Measurements from ENCODE around the gene PCP4. TPM values are rescaled to one million over a fixed set of nuclear protein-coding genes. Genes with fewer than 3 reads are reported as not detected.

Gene PCP4
- polyA plus RNA-seq, 2 of the 4 experiments (the other 2 are of a cell fraction), result not detected

DNA sequence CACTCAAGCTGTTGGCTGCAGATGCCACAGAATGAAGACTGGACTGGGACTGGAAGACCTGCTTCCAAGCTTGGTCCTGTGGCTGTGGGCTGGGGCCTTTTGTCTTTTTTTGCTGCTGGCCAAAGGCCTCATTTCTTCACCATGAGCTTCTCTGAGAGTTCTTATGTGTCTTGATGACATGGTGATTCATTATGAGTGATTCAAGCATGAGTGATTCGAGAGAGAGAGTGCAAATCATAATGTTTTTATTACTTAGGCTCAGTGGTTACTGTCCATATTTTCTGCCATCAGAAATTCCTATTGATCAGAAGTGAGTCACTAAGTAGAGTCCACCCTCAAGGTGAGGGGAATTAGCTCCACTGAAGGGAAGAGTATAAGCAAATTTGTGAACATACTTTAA is 94.0 kb downstream of the PCP4 start:
- no peak for DNase-seq (ENCODE audit: low read depth in 1 of 2, low spot score in 1 of 2)
- TF ChIP-seq EHF (CRISPR knock-in tag; IDR thresholded peaks at IDR 0.05), result no peak
- TF ChIP-seq, protein P1, sequence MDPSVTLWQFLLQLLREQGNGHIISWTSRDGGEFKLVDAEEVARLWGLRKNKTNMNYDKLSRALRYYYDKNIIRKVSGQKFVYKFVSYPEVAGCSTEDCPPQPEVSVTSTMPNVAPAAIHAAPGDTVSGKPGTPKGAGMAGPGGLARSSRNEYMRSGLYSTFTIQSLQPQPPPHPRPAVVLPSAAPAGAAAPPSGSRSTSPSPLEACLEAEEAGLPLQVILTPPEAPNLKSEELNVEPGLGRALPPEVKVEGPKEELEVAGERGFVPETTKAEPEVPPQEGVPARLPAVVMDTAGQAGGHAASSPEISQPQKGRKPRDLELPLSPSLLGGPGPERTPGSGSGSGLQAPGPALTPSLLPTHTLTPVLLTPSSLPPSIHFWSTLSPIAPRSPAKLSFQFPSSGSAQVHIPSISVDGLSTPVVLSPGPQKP (IDR thresholded peaks at IDR 0.05; ENCODE audit: low read depth, low read length), result no peak
- TF ChIP-seq JUNB (IDR thresholded peaks at IDR 0.05), result no peak
- no peak for TF ChIP-seq ZSCAN20 (CRISPR knock-in tag; IDR thresholded peaks at IDR 0.05)
- no peak for TF ChIP-seq FOSB (CRISPR knock-in tag; IDR thresholded peaks at IDR 0.05)
- no peak for TF ChIP-seq CBX2 (IDR thresholded peaks at IDR 0.05; ENCODE audit: borderline replicate concordance, low read depth)
- no peak for TF ChIP-seq EP300 (IDR thresholded peaks at IDR 0.05)
- TF ChIP-seq RFX5 (IDR thresholded peaks at IDR 0.05), result no peak
- no peak for TF ChIP-seq TP53 (CRISPR knock-in tag; IDR thresholded peaks at IDR 0.05)
- TF ChIP-seq CHD2 (IDR thresholded peaks at IDR 0.05; ENCODE audit: low read length, partially characterized antibody), result no peak
- TF ChIP-seq SMC3 (IDR thresholded peaks at IDR 0.05), result no peak
- no peak for TF ChIP-seq SREBF2 (IDR thresholded peaks at IDR 0.05)
- no peak for TF ChIP-seq KDM1A (IDR thresholded peaks at IDR 0.05; ENCODE audit: low read depth)
- CTCF ChIA-PET, result interaction anchor here (0.6 kb wide), 1 partner anchor 270 kb away, joined by 3 read pairs; no protein-coding TSS in a partner anchor

DNA sequence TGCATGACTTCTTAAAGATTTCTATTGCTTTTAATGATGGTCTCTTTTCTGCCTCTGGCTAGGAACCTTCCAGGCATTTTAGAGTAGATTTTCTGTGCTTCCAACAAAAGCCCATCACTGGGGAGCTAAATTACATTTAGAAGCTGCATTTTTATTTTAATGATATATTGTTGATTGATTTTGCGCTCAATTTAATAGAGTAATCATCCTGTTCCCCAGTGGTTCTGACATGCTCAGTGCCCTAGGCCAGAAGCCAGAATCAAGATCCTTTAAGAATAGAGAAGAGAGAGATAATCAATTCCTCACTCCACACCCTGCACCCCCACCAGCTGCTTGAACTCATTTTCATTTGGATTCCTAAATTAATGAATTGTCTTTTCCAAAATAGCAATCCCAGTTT is 97.8 kb downstream of the PCP4 start:
- WGBS (ENCODE audit: missing lambda C conversion rate), result 0% methylated on average over 1 of the region's 1 CpG
- no peak for TF ChIP-seq GATA3 (IDR thresholded peaks at IDR 0.05; ENCODE audit: borderline replicate concordance)
- TF ChIP-seq RARB (CRISPR knock-in tag; IDR thresholded peaks at IDR 0.05), result no peak
- TF ChIP-seq JUNB (IDR thresholded peaks at IDR 0.05), result no peak
- TF ChIP-seq, protein P1 (IDR thresholded peaks at IDR 0.05; ENCODE audit: low read depth, low read length), result no peak
- TF ChIP-seq, protein P2, sequence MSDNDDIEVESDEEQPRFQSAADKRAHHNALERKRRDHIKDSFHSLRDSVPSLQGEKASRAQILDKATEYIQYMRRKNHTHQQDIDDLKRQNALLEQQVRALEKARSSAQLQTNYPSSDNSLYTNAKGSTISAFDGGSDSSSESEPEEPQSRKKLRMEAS (IDR thresholded peaks at IDR 0.05), result no peak
- no peak for TF ChIP-seq TFCP2L1 (CRISPR knock-in tag; IDR thresholded peaks at IDR 0.05)
- no peak for TF ChIP-seq POLR2A (IDR thresholded peaks at IDR 0.05; ENCODE audit: low read length)
- TF ChIP-seq HOXB13 (CRISPR knock-in tag; IDR thresholded peaks at IDR 0.05; ENCODE audit: low read depth), result no peak
- TF ChIP-seq RFX5 (IDR thresholded peaks at IDR 0.05), result no peak
- TF ChIP-seq HOXB5 (CRISPR knock-in tag; IDR thresholded peaks at IDR 0.05), result no peak
- no peak overlapping the region for H3K4me2 ChIP-seq
- no peak overlapping the region for H3K4me3 ChIP-seq
- no peak for ATAC-seq
- DNase-seq (ENCODE audit: low read depth in 1 of 2, low spot score in 1 of 2), result no peak
- ChIA-PET POLR2A (no interaction called here), CTCF (no interaction called here)
- H3K9me3 ChIP-seq, result no peaks in the 10 kb centered on the region; the same call in 2 of the 3 replicates
- no peaks in the 10 kb centered on the region for H3K4me1 ChIP-seq
- no peak overlapping the region for H3K27ac ChIP-seq
- FAIRE-seq, result no peak

More for the DNA sequence above, 94.0 kb downstream of the PCP4 start:
- ATAC-seq, result no peak
- WGBS (ENCODE audit: missing lambda C conversion rate), result 0% methylated on average over 1 of the region's 1 CpG
- POLR2A ChIA-PET, result no interaction called here
- Histone ChIP-seq H3K9me3 (no peaks in the 10 kb centered on the region; the same call in 2 of the 3 replicates), H3K4me1 (no peaks in the 10 kb centered on the region), H3K27ac (no peak overlapping the region), H3K4me3 (no peak overlapping the region), H3K4me2 (no peak overlapping the region)
- FAIRE-seq, result no peak

DNA sequence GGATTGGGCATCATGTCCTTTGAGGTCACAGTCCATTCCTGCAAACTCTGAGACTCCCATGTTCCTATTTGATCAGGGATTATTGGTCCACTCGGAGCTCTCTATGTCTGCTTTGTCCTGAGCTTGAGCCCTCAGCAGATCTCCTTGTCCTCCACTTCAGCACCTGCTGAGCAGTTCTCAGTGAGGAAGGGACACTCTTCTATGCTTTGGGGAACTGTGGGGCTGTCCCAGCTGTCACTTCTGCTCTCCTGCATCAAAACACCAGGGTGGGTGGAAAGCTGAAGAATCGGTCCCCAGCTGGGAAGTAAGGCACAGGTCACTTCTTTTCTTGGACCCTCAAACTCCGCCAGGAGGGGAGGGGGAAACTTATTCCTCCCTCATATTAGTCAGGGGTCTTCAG is 99.5 kb downstream of the PCP4 start:
- WGBS (ENCODE audit: missing lambda C conversion rate), result 0% methylated on average over 3 of the region's 3 CpGs
- ATAC-seq, result no peak
- FAIRE-seq, result no peak
- TF ChIP-seq GATA3 (IDR thresholded peaks at IDR 0.05; ENCODE audit: borderline replicate concordance) (no peak), NR3C1 (IDR thresholded peaks at IDR 0.05) (no peak), ZFP36 (IDR thresholded peaks at IDR 0.05; ENCODE audit: borderline replicate concordance, partially characterized antibody) (no peak), JUNB (IDR thresholded peaks at IDR 0.05) (no peak), EHMT2 (IDR thresholded peaks at IDR 0.05; ENCODE audit: low read depth) (no peak), KDM5A (IDR thresholded peaks at IDR 0.05) (no peak), SMC3 (IDR thresholded peaks at IDR 0.05) (no peak), MYC (IDR thresholded peaks at IDR 0.05; ENCODE audit: borderline replicate concordance, low read length) (no peak)
- ChIA-PET POLR2A (no interaction called here), CTCF (no interaction called here)
- Histone ChIP-seq H3K4me3 (no peak overlapping the region), H3K9me3 (no peaks in the 10 kb centered on the region), H3K4me2 (no peak overlapping the region), H3K4me1 (no peaks in the 10 kb centered on the region), H3K27ac (no peak overlapping the region)
- DNase-seq (ENCODE audit: low read depth in 1 of 2, low spot score in 1 of 2), result no peak

All from A549 (cell line).